OCI-LY1 (cell line): ENCODE measurements around the gene DHX8.

Source experiments
- CTCF ChIP-seq: fragments of 200-600 bp; sonication (generic), shearing (Covaris generic); IDR thresholded peaks from 2 replicates; pipeline ENCODE4 v1.5.1; 2017; ENCODE audit warnings: mild to moderate bottlenecking, antibody characterized with exemption, low read length, moderate library complexity, mixed read lengths
- EZH2 ChIP-seq: fragments of 200-600 bp; sonication (generic), shearing (Covaris generic); IDR thresholded peaks from 2 replicates; pipeline ENCODE4 v1.8.0; 2017; ENCODE audit warnings: borderline replicate concordance, mixed run types, mild to moderate bottlenecking, antibody characterized with exemption, low read length, moderate library complexity, mixed read lengths

- TF ChIP-seq CTCF (no peak), EZH2 (no peak)
Observed at GRCh38 chr17:43444223-43445008, 39.4 kb upstream of the DHX8 start.
